Activated CD4-positive, alpha-beta T cell treated with anti-CD3 and anti-CD28 coated beads, Interleukin-2, amount 50 U/mL, for 1 hour (primary cell): ENCODE data around the gene AK8.

ENCODE experiments used
- DNase-seq: peaks from one replicate; pipeline ENCODE4 v3.0.0-alpha.2; 2020

The AK8 gene, protein sequence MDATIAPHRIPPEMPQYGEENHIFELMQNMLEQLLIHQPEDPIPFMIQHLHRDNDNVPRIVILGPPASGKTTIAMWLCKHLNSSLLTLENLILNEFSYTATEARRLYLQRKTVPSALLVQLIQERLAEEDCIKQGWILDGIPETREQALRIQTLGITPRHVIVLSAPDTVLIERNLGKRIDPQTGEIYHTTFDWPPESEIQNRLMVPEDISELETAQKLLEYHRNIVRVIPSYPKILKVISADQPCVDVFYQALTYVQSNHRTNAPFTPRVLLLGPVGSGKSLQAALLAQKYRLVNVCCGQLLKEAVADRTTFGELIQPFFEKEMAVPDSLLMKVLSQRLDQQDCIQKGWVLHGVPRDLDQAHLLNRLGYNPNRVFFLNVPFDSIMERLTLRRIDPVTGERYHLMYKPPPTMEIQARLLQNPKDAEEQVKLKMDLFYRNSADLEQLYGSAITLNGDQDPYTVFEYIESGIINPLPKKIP

GRCh38 chr9:132877824-132878694 lies at the start of gene AK8:
Gene AK8 (minus strand): TSS chr9:132878284. CDS start chr9:132878255, 29 bp downstream.
- DNase-seq = peak; percentile 72

GRCh38 chr9:132927704-132928103 lies 49.6 kb upstream of the AK8 start:
- DNase-seq = no peak

DNA sequence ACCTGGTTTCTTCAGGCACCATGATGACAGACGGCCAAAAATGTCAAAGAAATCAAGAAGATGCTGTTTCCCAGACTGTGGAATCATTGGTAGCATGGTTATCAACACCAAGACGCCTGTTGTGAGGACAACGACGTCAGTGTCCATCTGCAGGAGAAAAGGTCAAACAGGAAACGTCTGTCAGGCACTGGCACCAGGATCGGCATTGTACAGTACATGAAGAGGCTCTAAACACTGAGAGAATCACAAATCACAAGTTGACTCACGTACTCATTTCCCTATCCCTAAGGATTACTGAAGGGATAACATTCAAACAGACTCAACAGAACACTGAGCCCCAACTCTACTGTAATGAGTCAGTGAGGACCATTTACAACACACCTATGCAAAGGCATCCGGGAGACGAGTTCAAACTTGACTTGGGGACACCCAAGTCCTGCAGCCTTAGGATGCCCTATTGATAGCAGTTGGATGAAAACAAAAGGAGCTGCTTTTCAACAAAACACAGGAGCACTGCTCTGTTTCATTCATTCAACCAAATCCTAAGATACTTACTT lies 45.3 kb upstream of the AK8 start:
- DNase-seq = no peak

GRCh38 chr9:132919614-132920268 lies 41.7 kb upstream of the AK8 start:
- no peak for DNase-seq

- DNase-seq = no peak
Measured at GRCh38 chr9:132914924-132915323, 36.8 kb upstream of the AK8 start.

DNA sequence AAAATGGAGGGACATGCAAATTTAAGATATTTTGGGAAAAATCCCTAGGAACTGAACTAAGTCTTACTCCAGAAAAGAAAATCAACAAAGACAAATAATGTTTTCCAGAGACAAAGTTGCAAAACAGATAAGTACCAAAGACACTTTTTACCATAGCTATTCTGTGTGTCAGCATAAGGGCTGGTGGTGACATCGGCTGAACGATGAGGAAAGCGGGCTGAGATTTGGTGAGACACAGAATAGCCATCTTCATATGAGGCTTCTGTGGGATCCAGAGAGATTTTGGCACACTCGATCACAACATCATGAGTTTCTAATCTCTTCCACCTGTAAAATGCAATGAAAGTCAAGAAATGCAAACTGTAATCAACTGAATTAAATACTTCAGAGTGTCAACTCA lies 34.0 kb upstream of the AK8 start:
- DNase-seq = no peak

- DNase-seq = no peak
Measured at GRCh38 chr9:132910376-132910775, 32.3 kb upstream of the AK8 start.

GRCh38 chr9:132909311-132909710 lies 31.2 kb upstream of the AK8 start:
- DNase-seq = no peak

DNA sequence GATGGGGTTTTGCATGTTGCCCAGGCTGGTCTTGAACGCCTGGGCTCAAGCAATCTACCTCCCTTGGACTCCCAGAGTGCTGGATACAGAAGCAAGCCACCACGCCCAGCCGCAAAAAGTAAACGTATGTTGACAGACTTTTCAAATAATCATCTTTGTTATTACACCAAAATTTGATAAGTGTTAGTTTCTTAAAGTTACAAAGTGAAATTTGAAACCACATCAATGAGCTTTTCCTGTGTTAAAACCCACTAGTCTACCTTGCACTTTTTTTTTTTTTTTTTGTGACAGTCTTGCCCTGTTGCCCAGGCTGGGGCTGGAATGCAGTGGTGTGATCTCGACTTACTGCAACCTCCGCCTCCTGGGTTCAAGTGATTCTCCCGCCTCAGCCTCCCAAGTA lies 30.6 kb upstream of the AK8 start:
- DNase-seq = peak; percentile 16

GRCh38 chr9:132905726-132906125 lies 27.6 kb upstream of the AK8 start:
- no peak for DNase-seq

DNA sequence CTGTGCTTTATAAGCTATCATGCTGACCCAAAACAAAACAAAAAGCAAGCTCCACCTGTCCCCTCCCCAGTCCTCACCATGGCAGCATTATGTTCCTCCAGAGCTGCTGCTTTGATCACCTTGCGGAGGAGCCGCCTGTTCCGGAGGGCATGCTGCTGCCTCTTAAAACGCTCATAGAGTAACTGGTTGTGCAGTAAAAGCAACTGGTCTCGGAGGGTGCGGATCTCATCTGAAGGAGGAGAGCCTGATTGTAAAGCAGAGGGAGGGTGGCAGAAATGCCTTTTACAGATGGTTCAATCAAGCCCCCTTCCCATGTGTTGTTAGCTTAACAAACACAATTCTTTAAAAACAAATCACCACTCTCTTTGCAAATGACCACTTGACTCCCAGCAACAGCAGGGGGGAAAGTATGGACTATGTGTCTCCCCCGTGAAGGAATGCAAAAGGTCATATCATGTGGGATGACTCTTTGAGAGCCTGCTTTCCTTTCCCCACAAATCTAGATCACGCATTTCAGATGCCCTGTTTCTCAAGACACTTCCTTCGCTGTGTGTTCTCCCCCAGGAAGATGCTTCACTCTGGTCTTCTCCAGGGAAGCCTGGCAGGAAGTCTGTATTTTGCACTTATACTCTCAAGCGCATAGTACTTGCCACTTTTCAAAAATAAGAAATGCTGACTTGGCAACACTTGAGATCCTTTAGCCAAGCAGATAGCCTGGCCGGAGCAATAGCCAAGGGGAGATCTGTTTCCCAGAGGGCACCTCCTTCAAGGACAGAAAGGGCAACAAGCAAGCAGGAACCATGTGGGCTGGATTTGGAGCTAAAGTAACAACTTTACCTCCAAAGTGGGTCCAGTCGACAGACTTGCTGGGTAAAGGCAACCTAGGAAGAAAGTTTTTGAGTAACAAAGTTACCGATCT lies 25.7 kb upstream of the AK8 start:
- no peak for DNase-seq

- peak; percentile 77 for DNase-seq
Measured at GRCh38 chr9:132901858-132902831, 24.1 kb upstream of the AK8 start.

DNA sequence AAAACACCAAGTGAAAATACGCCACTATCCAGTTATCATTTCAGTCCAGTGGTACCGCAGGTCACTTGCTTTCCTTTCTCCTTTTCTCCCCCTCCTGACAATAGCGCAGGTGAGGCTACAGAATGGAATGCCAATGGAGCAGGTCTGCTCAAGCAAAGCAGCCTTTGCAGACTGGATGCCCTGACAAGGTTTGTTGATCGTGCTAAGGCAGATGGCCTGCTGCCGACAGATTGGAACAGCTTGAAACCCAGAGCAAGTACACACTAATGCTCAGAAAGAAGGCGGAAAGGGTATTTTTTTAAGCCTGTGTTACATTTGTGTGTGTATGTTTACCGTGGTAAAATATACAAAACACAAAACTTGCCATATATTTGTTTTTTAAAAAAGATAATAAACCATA lies 20.0 kb upstream of the AK8 start:
- DNase-seq = no peak

- no peak for DNase-seq
Measured at GRCh38 chr9:132896906-132897305, 18.8 kb upstream of the AK8 start.

DNA sequence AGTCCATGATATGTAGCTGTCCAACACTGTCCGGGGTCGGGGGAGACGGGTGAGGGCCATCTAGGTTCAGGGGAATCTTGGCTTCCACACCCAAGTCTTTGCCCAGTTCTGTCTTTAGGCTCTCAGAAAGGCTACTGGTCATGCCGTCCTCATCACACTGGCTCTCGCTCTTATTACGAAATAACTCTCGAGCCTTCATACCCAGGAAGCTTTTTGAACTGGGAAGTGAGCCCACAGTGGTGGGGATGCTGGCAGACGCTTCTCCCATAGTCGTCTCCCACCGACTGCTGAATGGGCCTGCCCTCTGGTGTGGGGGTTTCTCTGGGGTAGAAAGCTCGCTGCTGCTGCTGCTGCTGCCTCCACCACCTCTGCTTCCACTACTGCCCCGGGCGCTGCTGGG lies 18.2 kb upstream of the AK8 start:
- DNase-seq = no peak

GRCh38 chr9:132894862-132895835 lies 17.1 kb upstream of the AK8 start:
- DNase-seq = no peak

GRCh38 chr9:132894346-132894745 lies 16.3 kb upstream of the AK8 start:
- DNase-seq = no peak

DNA sequence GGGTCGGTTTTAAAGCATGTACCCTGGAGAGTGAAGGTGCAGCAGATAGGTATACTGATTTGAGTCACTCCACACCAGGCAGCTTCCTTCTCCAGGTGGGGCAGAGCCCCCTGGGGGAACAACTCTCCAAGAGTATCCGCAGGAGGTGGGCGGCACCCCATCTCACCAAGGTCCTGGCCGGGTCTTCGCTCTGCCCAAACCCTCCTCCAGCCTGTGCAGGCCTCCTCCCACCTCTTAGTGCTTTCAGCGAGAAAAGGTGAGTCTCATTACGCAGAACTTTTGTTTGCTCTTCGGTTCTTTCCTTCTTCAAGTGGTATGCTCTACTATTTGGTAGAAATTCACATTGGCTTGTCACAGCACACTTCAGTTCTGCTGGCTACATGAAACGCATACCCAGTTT lies 14.3 kb upstream of the AK8 start:
- no peak for DNase-seq

- DNase-seq = no peak
Measured at GRCh38 chr9:132888151-132888550, 10.1 kb upstream of the AK8 start.
